Ovary (tissue), 3 donors: ENCODE results near the gene CCDC102A.

Experiments used
- EP300 ChIP-seq: sonication (generic); formaldehyde crosslinking; IDR thresholded peaks from one replicate; pipeline ENCODE4 v1.6.1; 2017; ENCODE audit warnings: antibody characterized with exemption
- POLR2A ChIP-seq: fragments of 450-650 bp; IDR thresholded peaks from one replicate; pipeline ENCODE4 v1.6.1; 2017; ENCODE audit warnings: antibody characterized with exemption, mild to moderate bottlenecking, moderate library complexity
- TF ChIP-seq, protein P1 (sequence below), 3 donors: fragments of 450-650 bp in 2 of 3; fragments of 200-600 bp in 1 of 3; IDR thresholded peaks; one replicate each; pipeline versions ENCODE4 v1.5.1 to v1.8.0; 2016 to 2022; ENCODE audit warnings: antibody characterized with exemption in 3 of 3, mild to moderate bottlenecking in 1 of 3
- donor health status: DM: no; HTN: no; CAD: no.

DNA sequence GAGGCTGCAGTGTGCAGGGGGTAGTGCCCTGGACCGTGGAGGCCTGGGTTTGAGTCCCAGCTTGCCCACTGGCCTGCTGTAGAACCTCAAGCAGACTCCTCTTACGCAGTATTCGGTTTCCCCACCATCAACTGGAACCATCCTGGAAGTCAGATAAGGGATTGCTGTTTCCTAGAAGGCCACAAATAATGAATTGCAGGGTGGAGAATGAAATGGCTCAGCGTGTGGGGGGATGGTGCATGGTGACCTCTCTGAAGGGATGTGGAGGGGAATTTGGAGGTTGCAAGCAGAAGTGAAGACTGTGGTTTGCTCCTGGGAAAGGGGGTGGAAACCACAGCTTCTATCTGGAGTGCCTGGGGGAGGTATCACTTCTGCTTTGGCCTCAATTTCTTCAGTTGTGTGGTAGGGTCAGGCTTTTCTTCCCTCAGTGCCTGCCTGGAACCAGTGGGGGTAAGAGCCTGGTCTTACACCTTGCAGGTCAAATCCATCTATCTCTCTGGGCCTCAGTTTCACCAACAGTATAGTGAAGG is 7.8 kb upstream of the CCDC102A start:
- TF ChIP-seq, protein P1, sequence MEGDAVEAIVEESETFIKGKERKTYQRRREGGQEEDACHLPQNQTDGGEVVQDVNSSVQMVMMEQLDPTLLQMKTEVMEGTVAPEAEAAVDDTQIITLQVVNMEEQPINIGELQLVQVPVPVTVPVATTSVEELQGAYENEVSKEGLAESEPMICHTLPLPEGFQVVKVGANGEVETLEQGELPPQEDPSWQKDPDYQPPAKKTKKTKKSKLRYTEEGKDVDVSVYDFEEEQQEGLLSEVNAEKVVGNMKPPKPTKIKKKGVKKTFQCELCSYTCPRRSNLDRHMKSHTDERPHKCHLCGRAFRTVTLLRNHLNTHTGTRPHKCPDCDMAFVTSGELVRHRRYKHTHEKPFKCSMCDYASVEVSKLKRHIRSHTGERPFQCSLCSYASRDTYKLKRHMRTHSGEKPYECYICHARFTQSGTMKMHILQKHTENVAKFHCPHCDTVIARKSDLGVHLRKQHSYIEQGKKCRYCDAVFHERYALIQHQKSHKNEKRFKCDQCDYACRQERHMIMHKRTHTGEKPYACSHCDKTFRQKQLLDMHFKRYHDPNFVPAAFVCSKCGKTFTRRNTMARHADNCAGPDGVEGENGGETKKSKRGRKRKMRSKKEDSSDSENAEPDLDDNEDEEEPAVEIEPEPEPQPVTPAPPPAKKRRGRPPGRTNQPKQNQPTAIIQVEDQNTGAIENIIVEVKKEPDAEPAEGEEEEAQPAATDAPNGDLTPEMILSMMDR (IDR thresholded peaks at IDR 0.05) = no peak
- TF ChIP-seq POLR2A (no peak), EP300 (no peak)
